Ishikawa (cell line): Measurements from ENCODE around the gene LAMC1.

Experiments used
- CEBPB ChIP-seq: IDR thresholded peaks from 2 replicates; pipeline ENCODE4 v1.6.1; 2012
- CREB1 ChIP-seq: IDR thresholded peaks from 2 replicates; pipeline ENCODE4 v1.6.1; 2012; ENCODE audit warnings: low read depth
- EGR1 ChIP-seq: IDR thresholded peaks from 2 replicates; pipeline ENCODE4 v1.6.1; 2012
- EP300 ChIP-seq: IDR thresholded peaks from 2 replicates; pipeline ENCODE4 v1.6.1; 2012; ENCODE audit warnings: borderline replicate concordance
- FOXM1 ChIP-seq: IDR thresholded peaks from 2 replicates; pipeline ENCODE4 v1.6.1; 2012; ENCODE audit warnings: low read depth, borderline replicate concordance
- NFIC ChIP-seq: IDR thresholded peaks from 2 replicates; pipeline ENCODE4 v1.6.1; 2012
- RAD21 ChIP-seq: IDR thresholded peaks from 2 replicates; pipeline ENCODE4 v1.6.1; 2012; ENCODE audit warnings: low read depth
- TAF1 ChIP-seq: IDR thresholded peaks from 2 replicates; pipeline ENCODE4 v1.6.1; 2012; ENCODE audit warnings: low read depth, mild to moderate bottlenecking
- TCF12 ChIP-seq: IDR thresholded peaks from 2 replicates; pipeline ENCODE4 v1.6.1; 2012; ENCODE audit warnings: low read depth
- TEAD4 ChIP-seq: IDR thresholded peaks from 2 replicates; pipeline ENCODE4 v1.6.1; 2012
- YY1 ChIP-seq: IDR thresholded peaks from 2 replicates; pipeline ENCODE4 v1.6.1; 2012; ENCODE audit warnings: low read depth
- ZBTB7A ChIP-seq: IDR thresholded peaks from 2 replicates; pipeline ENCODE4 v1.6.1; 2012; ENCODE audit warnings: low read depth
- TF ChIP-seq, protein P1 (sequence below): IDR thresholded peaks from 2 replicates; pipeline ENCODE4 v1.6.1; 2012
- TF ChIP-seq, protein P2 (sequence below): IDR thresholded peaks from 2 replicates; pipeline ENCODE4 v1.6.1; 2012; ENCODE audit warnings: low read depth, mild to moderate bottlenecking
- TF ChIP-seq, protein P3 (sequence below): IDR thresholded peaks from 2 replicates; pipeline ENCODE4 v1.6.1; 2012

The LAMC1 gene

DNA sequence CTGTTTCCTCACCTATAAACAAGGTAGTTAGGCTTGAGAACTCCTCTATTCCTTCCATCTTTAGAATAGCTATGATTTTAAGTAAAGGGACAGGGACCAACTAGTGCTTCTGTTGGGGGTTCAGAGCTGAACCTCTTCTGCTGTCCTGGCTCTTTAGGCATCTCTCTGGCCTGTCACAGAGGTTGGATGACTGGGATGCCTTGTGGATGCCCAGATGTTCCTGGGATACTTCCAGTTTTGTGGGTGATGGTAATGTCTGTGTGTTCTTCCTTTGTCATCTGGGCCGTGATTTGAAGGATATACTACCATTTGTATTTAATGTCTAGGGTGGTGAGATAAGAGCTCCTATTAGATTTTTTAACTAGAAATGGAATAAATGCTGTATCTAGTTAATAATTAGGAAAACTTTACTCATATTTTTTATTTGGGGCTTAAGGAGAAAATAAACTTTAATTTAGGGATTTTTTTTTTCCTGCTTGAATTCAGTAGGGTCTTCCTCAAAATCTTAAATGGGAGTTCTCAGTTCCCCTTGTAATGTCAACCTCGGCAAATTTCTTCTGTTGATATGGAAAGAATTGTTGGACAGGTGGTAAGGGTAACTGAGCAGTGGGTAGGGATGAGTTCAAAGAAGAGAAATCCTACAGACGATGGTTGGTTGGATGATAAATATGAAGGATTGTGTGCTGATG lies 47.2 kb downstream of the LAMC1 start:
- no peak for TF ChIP-seq TCF12
- no peak for TF ChIP-seq TAF1
- no peak for TF ChIP-seq TEAD4
- TF ChIP-seq, protein P1, sequence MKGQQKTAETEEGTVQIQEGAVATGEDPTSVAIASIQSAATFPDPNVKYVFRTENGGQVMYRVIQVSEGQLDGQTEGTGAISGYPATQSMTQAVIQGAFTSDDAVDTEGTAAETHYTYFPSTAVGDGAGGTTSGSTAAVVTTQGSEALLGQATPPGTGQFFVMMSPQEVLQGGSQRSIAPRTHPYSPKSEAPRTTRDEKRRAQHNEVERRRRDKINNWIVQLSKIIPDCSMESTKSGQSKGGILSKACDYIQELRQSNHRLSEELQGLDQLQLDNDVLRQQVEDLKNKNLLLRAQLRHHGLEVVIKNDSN, result no peak
- TF ChIP-seq YY1, result no peak

DNA sequence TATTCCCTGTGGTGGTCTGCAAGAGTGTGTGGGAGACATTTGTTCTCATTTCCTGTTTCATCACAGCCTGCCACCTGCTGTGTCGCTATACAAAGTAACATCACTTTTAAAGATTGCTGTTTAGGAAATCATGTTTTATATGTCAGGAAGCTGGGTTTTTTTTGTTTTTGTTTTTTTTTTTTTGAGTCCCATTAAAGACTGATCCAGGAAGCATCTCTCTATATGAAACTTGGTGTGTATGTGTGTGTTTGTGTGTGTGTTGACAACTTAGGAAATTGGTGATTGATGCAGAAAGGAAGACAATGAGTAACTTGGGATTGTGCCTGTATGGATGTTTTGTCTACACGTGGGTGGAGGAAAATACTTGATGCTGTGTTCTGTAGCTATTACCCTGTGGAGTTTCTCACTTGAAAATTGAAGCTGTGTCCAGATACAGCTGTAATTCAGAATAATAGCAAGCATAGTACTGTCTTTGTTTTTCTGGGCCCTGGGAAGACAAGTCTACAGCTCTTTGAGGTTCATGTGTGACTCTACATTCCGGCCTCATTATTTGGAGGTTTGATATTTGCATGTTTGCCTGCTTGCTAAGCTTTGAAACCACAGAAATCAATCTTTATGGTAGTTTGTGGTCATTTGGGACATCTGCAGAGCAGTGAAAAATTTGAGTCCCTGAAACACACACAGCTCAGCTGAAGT lies 47.9 kb downstream of the LAMC1 start:
- no peak for TF ChIP-seq TEAD4

DNA sequence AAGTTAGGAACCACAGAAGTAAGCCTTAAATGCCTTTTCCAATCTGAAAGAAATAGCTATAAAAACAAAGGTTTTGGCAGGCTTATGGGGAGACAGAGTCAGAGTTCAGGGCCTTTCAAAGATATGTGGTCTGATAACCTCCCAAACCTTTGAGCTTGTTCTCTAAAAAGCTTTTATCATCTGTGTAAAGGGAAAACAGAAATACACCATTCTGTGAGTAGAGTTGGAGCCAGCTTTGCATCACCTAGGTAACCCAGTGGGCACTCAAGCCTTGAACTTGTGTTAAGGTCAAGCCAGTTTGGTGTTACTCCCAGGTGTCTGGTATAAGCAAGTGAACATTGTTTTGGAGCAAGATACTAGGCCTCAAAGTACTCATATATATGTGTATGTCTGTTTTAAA lies 50.1 kb downstream of the LAMC1 start:
- TF ChIP-seq CEBPB (no peak), RAD21 (no peak), TAF1 (no peak), TEAD4 (no peak), CREB1 (no peak), TCF12 (no peak), EGR1 (no peak), YY1 (no peak), ZBTB7A (no peak), EP300 (no peak), FOXM1 (no peak), NFIC (no peak)
- TF ChIP-seq, protein P2, sequence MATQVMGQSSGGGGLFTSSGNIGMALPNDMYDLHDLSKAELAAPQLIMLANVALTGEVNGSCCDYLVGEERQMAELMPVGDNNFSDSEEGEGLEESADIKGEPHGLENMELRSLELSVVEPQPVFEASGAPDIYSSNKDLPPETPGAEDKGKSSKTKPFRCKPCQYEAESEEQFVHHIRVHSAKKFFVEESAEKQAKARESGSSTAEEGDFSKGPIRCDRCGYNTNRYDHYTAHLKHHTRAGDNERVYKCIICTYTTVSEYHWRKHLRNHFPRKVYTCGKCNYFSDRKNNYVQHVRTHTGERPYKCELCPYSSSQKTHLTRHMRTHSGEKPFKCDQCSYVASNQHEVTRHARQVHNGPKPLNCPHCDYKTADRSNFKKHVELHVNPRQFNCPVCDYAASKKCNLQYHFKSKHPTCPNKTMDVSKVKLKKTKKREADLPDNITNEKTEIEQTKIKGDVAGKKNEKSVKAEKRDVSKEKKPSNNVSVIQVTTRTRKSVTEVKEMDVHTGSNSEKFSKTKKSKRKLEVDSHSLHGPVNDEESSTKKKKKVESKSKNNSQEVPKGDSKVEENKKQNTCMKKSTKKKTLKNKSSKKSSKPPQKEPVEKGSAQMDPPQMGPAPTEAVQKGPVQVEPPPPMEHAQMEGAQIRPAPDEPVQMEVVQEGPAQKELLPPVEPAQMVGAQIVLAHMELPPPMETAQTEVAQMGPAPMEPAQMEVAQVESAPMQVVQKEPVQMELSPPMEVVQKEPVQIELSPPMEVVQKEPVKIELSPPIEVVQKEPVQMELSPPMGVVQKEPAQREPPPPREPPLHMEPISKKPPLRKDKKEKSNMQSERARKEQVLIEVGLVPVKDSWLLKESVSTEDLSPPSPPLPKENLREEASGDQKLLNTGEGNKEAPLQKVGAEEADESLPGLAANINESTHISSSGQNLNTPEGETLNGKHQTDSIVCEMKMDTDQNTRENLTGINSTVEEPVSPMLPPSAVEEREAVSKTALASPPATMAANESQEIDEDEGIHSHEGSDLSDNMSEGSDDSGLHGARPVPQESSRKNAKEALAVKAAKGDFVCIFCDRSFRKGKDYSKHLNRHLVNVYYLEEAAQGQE, result no peak
- TF ChIP-seq, protein P1, result no peak
- TF ChIP-seq, protein P3, sequence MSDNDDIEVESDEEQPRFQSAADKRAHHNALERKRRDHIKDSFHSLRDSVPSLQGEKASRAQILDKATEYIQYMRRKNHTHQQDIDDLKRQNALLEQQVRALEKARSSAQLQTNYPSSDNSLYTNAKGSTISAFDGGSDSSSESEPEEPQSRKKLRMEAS, result no peak

DNA sequence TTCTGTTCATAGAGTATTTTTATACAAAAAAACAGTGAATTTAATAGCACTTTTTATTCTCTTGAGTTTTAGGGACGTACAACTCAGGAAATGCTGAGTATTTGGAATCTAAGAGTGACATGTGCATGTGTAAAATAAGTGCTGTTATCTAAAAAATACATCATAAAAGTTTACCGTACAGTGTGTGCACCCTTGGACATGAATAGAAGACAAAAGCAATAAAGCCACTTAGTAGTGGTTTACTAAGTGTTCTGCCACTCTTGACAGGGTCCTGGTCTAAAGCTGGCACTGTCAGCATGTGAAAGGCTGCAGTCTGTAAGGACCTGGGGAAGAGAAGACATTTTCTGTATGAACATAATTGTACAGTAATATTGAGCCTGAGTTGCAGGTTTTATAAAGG lies 51.0 kb downstream of the LAMC1 start:
- TF ChIP-seq YY1, result no peak
- TF ChIP-seq ZBTB7A, result no peak
- TF ChIP-seq TAF1, result no peak
- TF ChIP-seq, protein P3, result no peak
- TF ChIP-seq CEBPB, result no peak

DNA sequence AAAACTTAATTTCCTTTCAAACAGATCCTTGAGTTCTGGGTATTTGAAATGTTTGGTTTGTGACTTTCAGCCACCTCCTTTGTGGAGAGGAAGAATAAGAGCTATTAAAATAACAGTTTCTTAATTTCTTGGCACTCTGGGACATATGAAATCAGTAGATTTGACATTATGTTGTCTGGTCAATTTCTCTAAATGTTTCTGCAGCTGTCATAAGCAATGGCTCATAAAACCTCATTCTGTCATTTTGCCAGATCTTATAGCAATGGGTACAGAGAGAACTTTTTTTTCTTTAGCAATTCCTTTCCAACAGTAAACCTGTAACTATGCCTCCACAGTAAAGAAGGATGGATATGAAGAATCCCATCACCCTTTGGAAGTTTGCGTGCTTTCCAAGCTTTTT lies 52.6 kb downstream of the LAMC1 start:
- no peak for TF ChIP-seq TEAD4
- TF ChIP-seq FOXM1, result no peak
- TF ChIP-seq ZBTB7A, result no peak
- no peak for TF ChIP-seq EP300

DNA sequence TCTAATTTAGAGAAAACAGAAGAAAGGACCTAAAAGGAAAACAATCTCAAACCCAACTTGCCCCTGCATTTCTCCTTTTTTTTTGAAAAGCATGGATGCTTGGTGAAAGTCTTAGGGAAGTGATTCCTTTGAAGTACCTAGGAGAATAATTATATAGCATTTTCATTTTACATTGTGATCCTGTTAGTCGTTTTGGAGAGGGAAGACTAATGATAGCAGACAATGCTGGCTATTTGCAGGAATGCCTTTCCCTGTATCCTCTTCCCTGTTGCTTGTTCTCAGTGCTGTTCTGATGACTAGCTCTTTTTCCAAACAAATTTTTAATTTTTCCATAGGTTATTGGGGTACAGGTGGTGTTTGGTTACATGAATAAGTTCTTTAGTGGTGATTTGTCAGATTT lies 53.9 kb downstream of the LAMC1 start:
- TF ChIP-seq TEAD4 (no peak), EGR1 (no peak), RAD21 (no peak), CREB1 (no peak), NFIC (no peak), YY1 (no peak), CEBPB (no peak), TCF12 (no peak), ZBTB7A (no peak), EP300 (no peak), FOXM1 (no peak), TAF1 (no peak)
- TF ChIP-seq, protein P3, result no peak
- TF ChIP-seq, protein P1, result no peak
- TF ChIP-seq, protein P2, result no peak
